ENCODE data around the gene NUFIP2.

GRCh38 chr17:29242790-29243189 is 51.2 kb downstream of the NUFIP2 start:
- TF ChIP-seq POLR2A (IDR thresholded peaks at IDR 0.05) (no peak), POLR2AphosphoS5 (IDR thresholded peaks at IDR 0.05) (no peak), EP300 (IDR thresholded peaks at IDR 0.05) (no peak)
- TF ChIP-seq, protein P1, sequence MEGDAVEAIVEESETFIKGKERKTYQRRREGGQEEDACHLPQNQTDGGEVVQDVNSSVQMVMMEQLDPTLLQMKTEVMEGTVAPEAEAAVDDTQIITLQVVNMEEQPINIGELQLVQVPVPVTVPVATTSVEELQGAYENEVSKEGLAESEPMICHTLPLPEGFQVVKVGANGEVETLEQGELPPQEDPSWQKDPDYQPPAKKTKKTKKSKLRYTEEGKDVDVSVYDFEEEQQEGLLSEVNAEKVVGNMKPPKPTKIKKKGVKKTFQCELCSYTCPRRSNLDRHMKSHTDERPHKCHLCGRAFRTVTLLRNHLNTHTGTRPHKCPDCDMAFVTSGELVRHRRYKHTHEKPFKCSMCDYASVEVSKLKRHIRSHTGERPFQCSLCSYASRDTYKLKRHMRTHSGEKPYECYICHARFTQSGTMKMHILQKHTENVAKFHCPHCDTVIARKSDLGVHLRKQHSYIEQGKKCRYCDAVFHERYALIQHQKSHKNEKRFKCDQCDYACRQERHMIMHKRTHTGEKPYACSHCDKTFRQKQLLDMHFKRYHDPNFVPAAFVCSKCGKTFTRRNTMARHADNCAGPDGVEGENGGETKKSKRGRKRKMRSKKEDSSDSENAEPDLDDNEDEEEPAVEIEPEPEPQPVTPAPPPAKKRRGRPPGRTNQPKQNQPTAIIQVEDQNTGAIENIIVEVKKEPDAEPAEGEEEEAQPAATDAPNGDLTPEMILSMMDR (IDR thresholded peaks at IDR 0.05), result no peak

Measured in upper lobe of left lung (tissue), 4 donors.